Peyer's patch (tissue), 4 donors: Measurements from ENCODE around the gene GUCD1. TPM values are rescaled to one million over a fixed set of nuclear protein-coding genes. Genes with fewer than 3 reads are reported as not detected.

Experiments used
- DNase-seq, 3 donors: peaks; one replicate each; pipeline ENCODE4 v3.0.0-alpha.2; 2017 to 2019
- H3K27ac ChIP-seq, 4 donors: fragments of 200-600 bp; sonication (generic); one replicate each; pipeline ENCODE4 v1.5.1; 2016 to 2019
- H3K27me3 ChIP-seq, 2 donors: fragments of 200-600 bp; sonication (generic); one replicate each; pipeline ENCODE4 v1.5.1; 2019
- H3K36me3 ChIP-seq, 3 donors: fragments of 200-600 bp; sonication (generic); one replicate each; pipeline ENCODE4 v1.5.1; 2016 to 2019
- H3K4me1 ChIP-seq, 4 donors: fragments of 200-600 bp; sonication (generic); one replicate each; pipeline ENCODE4 v1.5.1; 2016 to 2019
- H3K4me3 ChIP-seq, 4 donors: fragments of 200-600 bp; sonication (generic); 1 replicate in 3 of 4; 2 replicates in 1 of 4; pipeline ENCODE4 v1.5.1; 2016 to 2019; ENCODE audit warnings: mild to moderate bottlenecking in 1 of 4
- H3K9me3 ChIP-seq, 4 donors: fragments of 200-600 bp; sonication (generic); one replicate each; pipeline ENCODE4 v1.5.1; 2016 to 2019; ENCODE audit warnings: mild to moderate bottlenecking in 1 of 4
- POLR2A ChIP-seq, 2 donors: fragments of 450-650 bp; IDR thresholded peaks; one replicate each; pipeline ENCODE4 v1.5.1; 2017; ENCODE audit warnings: antibody characterized with exemption in 2 of 2, mild to moderate bottlenecking in 2 of 2, moderate library complexity in 2 of 2
- total RNA-seq, 4 donors: library from RNA; depleted of rRNA; stranded (reverse); fragments of >200 nt; gene quantifications; one replicate each; pipeline ENCODE4 v1.1.0, GENCODE V29; 2016
- TF ChIP-seq, protein P1 (sequence below), 6 experiments: fragments of 450-650 bp in 4 of 6; fragments of 200-600 bp in 2 of 6; sonication (generic) in 1 of 6; IDR thresholded peaks; one replicate each; pipeline ENCODE4 v1.5.1; 2017 to 2019; ENCODE audit warnings: antibody characterized with exemption in 6 of 6, mild to moderate bottlenecking in 3 of 6, moderate library complexity in 1 of 6

The GUCD1 gene
- total RNA-seq, 4 donors from 2014 or later, result 167 to 585 (median 458) TPM

DNA sequence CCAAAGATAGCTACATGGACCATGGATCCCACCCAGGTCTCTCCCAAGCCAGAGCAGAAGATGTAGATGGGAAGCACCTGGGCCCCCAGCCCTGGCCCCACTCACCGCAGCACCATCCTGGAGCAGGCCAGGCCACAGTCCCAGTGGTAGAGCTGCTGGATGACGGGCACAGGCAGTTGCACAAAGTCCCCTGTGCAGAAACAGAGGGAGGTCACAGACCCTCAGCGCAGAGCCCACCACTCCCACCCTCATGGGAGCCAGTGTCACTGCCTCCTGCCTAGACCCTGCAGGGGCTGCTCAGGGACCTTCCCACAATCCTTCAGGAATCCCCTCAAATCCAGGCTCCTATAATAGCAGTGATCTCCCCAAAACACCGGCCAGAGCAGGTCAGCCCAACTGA, 6.1 kb downstream of the GUCD1 start:
- Histone ChIP-seq H3K9me3 (no peaks in the 10 kb centered on the region), H3K4me3 (no peak overlapping the region), H3K36me3 (peaks cover 0 to 52% (median 8%) of the 10 kb centered on the region in 3 donors), H3K4me1 (peaks cover 0 to 51% (median 12%) of the 10 kb centered on the region in 4 donors), H3K27ac (peak overlapping the region in 1 of 4 donors; percentile 97), H3K27me3 (no peaks in the 10 kb centered on the region)
- TF ChIP-seq, protein P1, sequence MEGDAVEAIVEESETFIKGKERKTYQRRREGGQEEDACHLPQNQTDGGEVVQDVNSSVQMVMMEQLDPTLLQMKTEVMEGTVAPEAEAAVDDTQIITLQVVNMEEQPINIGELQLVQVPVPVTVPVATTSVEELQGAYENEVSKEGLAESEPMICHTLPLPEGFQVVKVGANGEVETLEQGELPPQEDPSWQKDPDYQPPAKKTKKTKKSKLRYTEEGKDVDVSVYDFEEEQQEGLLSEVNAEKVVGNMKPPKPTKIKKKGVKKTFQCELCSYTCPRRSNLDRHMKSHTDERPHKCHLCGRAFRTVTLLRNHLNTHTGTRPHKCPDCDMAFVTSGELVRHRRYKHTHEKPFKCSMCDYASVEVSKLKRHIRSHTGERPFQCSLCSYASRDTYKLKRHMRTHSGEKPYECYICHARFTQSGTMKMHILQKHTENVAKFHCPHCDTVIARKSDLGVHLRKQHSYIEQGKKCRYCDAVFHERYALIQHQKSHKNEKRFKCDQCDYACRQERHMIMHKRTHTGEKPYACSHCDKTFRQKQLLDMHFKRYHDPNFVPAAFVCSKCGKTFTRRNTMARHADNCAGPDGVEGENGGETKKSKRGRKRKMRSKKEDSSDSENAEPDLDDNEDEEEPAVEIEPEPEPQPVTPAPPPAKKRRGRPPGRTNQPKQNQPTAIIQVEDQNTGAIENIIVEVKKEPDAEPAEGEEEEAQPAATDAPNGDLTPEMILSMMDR (IDR thresholded peaks at IDR 0.05), result no peak
- TF ChIP-seq POLR2A (IDR thresholded peaks at IDR 0.05), result no peak
- no peak for DNase-seq

DNA sequence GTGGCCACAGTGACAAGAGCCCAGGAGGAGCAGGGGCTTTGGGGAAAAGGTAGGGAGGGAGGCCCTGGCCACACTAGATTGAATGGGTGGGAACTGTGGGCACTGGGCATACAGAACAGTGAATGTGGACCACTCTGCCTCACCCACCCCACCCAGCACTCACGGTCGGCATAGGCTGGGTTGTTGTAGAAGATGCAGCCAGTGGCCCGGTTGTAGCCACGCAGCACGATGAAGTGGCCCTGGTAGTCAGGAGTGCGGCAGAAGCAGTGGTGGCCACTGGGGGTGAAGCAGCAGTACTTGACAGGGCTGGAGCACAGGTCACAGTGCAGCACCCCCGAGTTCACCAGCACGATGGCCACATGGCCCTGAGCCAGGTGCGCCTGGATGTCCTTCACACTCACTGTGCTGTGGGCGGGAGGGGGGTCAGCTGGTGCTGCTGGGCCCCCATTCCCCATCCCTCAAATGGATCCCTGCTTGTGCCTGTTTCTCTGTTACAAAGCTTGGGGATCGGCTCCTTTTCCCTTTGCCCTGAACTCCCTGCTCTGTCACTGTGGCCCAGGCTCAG, 11.2 kb downstream of the GUCD1 start:
- Histone ChIP-seq H3K4me3 (no peak overlapping the region), H3K27me3 (no peaks in the 10 kb centered on the region), H3K9me3 (no peaks in the 10 kb centered on the region), H3K36me3 (peaks cover 0 to 91% (median 8%) of the 10 kb centered on the region in 3 donors), H3K4me1 (peaks cover 0 to 9% (median 0%) of the 10 kb centered on the region in 4 donors), H3K27ac (no peak overlapping the region)
- no peak for DNase-seq
- TF ChIP-seq POLR2A (IDR thresholded peaks at IDR 0.05), result no peak
- TF ChIP-seq, protein P1 (IDR thresholded peaks at IDR 0.05), result no peak

DNA sequence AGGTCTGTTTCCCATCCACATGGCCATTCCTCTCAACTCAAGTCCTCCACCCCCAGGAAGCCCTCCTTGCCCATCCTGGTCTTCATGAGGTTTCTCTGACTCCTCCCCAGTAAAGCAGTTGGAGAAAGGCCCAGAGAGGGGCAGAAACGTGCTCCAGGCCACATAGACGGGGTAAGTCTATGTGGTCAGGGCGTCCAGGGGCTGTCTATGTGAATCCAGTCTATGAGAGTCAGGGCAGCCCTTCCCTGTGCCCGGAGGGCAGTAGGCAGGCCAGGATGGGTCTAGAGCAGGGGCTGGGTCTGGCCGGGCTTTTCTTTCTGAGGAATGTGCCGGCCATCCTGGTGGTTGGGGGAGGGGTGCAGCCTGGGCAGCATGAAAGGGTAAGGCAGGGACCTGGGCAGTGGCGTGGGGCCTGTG, 11.7 kb downstream of the GUCD1 start:
- peaks cover 0 to 89% (median 8%) of the 10 kb centered on the region in 3 donors for H3K36me3 ChIP-seq
- H3K27ac ChIP-seq, result no peak overlapping the region
- no peak for DNase-seq
- no peak overlapping the region for H3K4me3 ChIP-seq
- H3K9me3 ChIP-seq, result no peaks in the 10 kb centered on the region
- H3K27me3 ChIP-seq, result no peaks in the 10 kb centered on the region
- TF ChIP-seq, protein P1 (IDR thresholded peaks at IDR 0.05), result no peak
- TF ChIP-seq POLR2A (IDR thresholded peaks at IDR 0.05), result no peak
- peaks cover 0 to 9% (median 0%) of the 10 kb centered on the region in 4 donors for H3K4me1 ChIP-seq

DNA sequence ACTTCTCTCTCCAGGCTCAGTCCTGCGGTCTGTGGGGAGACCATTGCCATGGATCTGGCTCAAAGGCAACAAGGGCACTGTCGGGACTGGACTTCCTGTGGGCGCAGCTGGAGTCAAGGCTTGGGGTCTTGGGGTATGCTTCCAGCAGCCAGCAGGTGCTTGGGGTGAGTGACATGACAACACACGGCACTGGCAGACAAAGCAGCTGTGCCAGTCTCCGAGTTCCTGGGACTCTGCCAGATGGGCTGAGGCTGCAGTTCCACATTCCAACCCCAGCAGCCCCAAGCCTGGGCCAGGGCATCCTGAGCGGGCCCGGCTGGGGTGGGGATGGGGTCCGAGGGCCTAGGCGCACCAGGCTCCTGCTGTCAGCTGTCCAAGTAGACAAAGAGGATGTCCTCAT, 12.3 kb downstream of the GUCD1 start:
- peaks cover 0 to 9% (median 0%) of the 10 kb centered on the region in 4 donors for H3K4me1 ChIP-seq

DNA sequence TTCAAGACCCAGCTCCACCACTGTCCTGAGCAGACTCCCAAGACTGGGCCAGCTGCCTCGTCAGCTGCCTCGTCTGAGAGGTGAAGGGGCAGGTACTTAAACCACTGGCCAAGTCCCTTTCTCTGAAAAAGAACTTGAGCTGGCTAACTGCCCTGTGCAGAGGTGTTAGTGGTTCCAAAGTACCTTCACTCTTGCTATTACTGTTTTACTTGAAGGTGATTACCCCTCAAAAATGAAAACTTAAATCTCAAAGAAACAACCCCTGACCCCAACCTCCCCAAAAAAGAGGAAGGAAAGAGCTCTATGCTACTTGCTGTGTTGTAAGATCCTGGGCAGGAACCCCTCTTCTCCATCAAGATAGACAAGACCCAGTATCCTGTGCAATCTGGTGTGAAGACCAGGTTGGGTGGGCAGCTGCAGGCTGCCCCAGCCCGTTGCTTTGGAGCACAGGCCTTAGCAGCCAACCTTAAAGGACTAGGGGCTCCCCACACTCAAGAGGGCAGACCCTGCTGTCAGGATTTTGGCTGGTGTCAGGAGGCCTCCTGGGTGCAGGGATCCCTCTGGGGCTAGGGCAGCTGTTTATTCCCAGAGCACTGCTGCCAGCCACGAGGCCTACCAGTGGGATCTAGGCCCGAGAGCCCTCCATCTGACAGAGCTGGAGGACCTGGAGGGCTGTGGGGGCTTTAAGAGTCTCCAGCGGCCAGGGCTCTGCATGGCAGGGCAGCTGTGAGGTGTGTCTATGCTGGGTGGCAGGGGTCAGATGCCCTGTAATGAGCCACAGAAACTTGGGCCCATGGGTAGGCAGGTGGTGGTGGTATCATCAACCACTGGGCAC, 13.0 kb downstream of the GUCD1 start:
- Histone ChIP-seq H3K27ac (no peak overlapping the region), H3K36me3 (peaks cover 0 to 76% (median 2%) of the 10 kb centered on the region in 3 donors), H3K4me1 (peaks cover 0 to 9% (median 0%) of the 10 kb centered on the region in 4 donors), H3K27me3 (no peaks in the 10 kb centered on the region), H3K9me3 (no peaks in the 10 kb centered on the region), H3K4me3 (no peak overlapping the region)
- DNase-seq, result no peak
- TF ChIP-seq, protein P1 (IDR thresholded peaks at IDR 0.05), result no peak
- no peak for TF ChIP-seq POLR2A (IDR thresholded peaks at IDR 0.05)

More for the DNA sequence above, 12.3 kb downstream of the GUCD1 start:
- H3K9me3 ChIP-seq, result no peaks in the 10 kb centered on the region
- H3K4me3 ChIP-seq, result no peak overlapping the region
- peaks cover 0 to 83% (median 8%) of the 10 kb centered on the region in 3 donors for H3K36me3 ChIP-seq
- no peak overlapping the region for H3K27ac ChIP-seq
- no peak for TF ChIP-seq POLR2A (IDR thresholded peaks at IDR 0.05)
- TF ChIP-seq, protein P1 (IDR thresholded peaks at IDR 0.05), result no peak
- H3K27me3 ChIP-seq, result no peaks in the 10 kb centered on the region
- no peak for DNase-seq
